Osteoblast (primary cell): Measurements from ENCODE around the gene SULF2. TPM values are rescaled to one million over a fixed set of nuclear protein-coding genes. Genes with fewer than 3 reads are reported as not detected.

ENCODE experiments used
- DNase-seq: peaks from one replicate; pipeline ENCODE4 v3.0.0; 2011; ENCODE audit warnings: low spot score, mixed read lengths; ENCODE audit not compliant: insufficient read length; ENCODE audit errors: missing footprints
- H2AFZ ChIP-seq: 2 replicates; pipeline ENCODE4 v1.6.0; 2011; ENCODE audit warnings: mild to moderate bottlenecking, low read length
- H3K27ac ChIP-seq: 2 replicates; pipeline ENCODE4 v1.5.1; 2011; ENCODE audit warnings: mild to moderate bottlenecking, low read depth, low read length, moderate library complexity
- H3K27me3 ChIP-seq: 2 replicates; pipeline ENCODE4 v1.6.0; 2012; ENCODE audit warnings: mild to moderate bottlenecking, control low read depth, inconsistent platforms, low read length, moderate library complexity; ENCODE audit not compliant: insufficient read depth
- H3K36me3 ChIP-seq: 2 replicates; pipeline ENCODE4 v1.5.1; 2011; ENCODE audit warnings: mild to moderate bottlenecking, low read length, control low read depth, moderate library complexity; ENCODE audit not compliant: insufficient read depth
- H3K4me1 ChIP-seq: 2 replicates; pipeline ENCODE4 v1.5.1; 2011; ENCODE audit warnings: mild to moderate bottlenecking, low read length, control low read depth, moderate library complexity; ENCODE audit not compliant: insufficient read depth
- H3K4me2 ChIP-seq: 2 replicates; pipeline ENCODE4 v1.6.0; 2011; ENCODE audit warnings: mild to moderate bottlenecking, low read length; ENCODE audit not compliant: insufficient read depth
- H3K4me3 ChIP-seq: fragments of 200-600 bp; sonication (generic); 3 replicates; pipeline ENCODE4 v1.5.1; 2012; ENCODE audit warnings: mild to moderate bottlenecking, low read length, inconsistent platforms; ENCODE audit not compliant: insufficient read depth
- H3K79me2 ChIP-seq: 2 replicates; pipeline ENCODE4 v1.6.0; 2012; ENCODE audit warnings: mild to moderate bottlenecking, low read length, control low read depth, inconsistent platforms; ENCODE audit not compliant: insufficient read depth
- H3K9me3 ChIP-seq: 2 replicates; pipeline ENCODE4 v1.5.1; 2011; ENCODE audit warnings: low read depth, low read length, control low read depth
- H4K20me1 ChIP-seq: 2 replicates; pipeline ENCODE4 v1.6.0; 2012; ENCODE audit warnings: mild to moderate bottlenecking, low read length, control low read depth; ENCODE audit not compliant: insufficient read depth
- total RNA-seq: library from RNA; depleted of rRNA; stranded (reverse); fragments of >200 nt; gene quantifications from 2 replicates; pipeline ENCODE4 v1.2.3, GENCODE V29; 2012
- TF ChIP-seq, protein P1 (sequence below): IDR thresholded peaks from 2 replicates; pipeline ENCODE4 v1.5.1; 2011; ENCODE audit warnings: mild to moderate bottlenecking, low read depth, low read length, moderate library complexity; ENCODE audit errors: extremely low read depth

Gene SULF2
- total RNA-seq, 1 donor, result 102 TPM

DNA sequence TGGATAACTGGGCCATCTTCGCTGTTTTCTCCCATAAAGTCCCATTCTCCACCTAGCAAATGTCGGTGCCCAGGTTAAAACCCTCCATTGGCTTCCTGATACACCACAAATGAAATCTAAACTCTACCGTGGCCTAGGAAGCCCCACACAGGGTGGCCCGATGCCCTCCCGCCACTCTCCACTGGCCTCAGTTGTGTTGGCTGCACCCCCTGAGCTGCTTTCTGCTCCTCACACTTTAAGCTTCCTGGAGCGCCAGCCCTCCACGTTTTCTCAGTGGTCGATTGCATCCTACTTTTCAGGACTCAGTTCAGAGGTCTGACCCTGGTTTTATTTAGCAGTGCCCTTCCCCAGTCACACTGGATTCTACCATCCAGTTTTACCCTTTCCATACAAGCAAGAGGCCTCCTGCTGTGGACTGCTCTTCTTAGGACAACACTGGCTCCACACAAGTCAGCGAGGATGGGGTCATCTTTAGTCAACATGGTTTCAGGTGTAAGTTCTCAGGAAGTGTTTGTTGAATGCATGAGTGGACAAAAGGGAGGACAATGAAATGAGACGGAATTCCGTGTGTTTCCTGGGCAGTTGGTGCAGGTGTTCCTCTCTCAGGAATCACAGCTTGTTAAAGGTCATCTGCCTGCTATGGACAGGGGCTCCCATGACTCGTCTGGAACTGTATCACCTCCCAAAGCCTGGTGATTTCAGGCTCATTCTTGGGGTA lies 124.1 kb downstream of the SULF2 start:
- Histone ChIP-seq H4K20me1 (peaks cover 2% of the 10 kb centered on the region), H3K4me1 (peaks cover 3% of the 10 kb centered on the region), H3K79me2 (no peaks in the 10 kb centered on the region), H3K36me3 (peaks cover 4% of the 10 kb centered on the region), H3K27ac (no peak overlapping the region), H3K27me3 (no peaks in the 10 kb centered on the region), H3K4me3 (no peak overlapping the region), H3K4me2 (no peak overlapping the region), H2AFZ (no peak overlapping the region), H3K9me3 (no peaks in the 10 kb centered on the region)
- TF ChIP-seq, protein P1, sequence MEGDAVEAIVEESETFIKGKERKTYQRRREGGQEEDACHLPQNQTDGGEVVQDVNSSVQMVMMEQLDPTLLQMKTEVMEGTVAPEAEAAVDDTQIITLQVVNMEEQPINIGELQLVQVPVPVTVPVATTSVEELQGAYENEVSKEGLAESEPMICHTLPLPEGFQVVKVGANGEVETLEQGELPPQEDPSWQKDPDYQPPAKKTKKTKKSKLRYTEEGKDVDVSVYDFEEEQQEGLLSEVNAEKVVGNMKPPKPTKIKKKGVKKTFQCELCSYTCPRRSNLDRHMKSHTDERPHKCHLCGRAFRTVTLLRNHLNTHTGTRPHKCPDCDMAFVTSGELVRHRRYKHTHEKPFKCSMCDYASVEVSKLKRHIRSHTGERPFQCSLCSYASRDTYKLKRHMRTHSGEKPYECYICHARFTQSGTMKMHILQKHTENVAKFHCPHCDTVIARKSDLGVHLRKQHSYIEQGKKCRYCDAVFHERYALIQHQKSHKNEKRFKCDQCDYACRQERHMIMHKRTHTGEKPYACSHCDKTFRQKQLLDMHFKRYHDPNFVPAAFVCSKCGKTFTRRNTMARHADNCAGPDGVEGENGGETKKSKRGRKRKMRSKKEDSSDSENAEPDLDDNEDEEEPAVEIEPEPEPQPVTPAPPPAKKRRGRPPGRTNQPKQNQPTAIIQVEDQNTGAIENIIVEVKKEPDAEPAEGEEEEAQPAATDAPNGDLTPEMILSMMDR, result no peak
- DNase-seq, result peak; percentile 34

DNA sequence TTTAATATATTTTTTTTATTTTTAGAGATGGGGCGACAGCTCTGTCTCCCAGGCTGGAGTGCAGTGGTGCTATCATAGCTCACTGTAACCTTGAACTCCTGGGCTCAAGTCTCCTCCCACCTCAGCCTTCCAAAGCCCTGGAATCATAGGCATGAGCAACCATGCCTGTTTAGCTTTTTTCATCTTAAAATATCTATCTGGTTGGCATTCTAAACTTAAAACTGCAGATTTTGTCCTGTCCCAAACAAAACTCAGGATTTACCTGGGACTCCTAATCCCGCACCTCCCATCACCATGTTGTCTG lies 124.7 kb downstream of the SULF2 start:
- H3K27me3 ChIP-seq, result no peaks in the 10 kb centered on the region
- H3K4me2 ChIP-seq, result no peak overlapping the region
- H3K36me3 ChIP-seq, result peaks cover 4% of the 10 kb centered on the region
- no peak for DNase-seq
- no peak overlapping the region for H2AFZ ChIP-seq
- H4K20me1 ChIP-seq, result peaks cover 2% of the 10 kb centered on the region
- H3K79me2 ChIP-seq, result no peaks in the 10 kb centered on the region
- peaks cover 3% of the 10 kb centered on the region for H3K4me1 ChIP-seq
- H3K27ac ChIP-seq, result no peak overlapping the region
- TF ChIP-seq, protein P1, result no peak
- H3K4me3 ChIP-seq, result no peak overlapping the region
- no peaks in the 10 kb centered on the region for H3K9me3 ChIP-seq

DNA sequence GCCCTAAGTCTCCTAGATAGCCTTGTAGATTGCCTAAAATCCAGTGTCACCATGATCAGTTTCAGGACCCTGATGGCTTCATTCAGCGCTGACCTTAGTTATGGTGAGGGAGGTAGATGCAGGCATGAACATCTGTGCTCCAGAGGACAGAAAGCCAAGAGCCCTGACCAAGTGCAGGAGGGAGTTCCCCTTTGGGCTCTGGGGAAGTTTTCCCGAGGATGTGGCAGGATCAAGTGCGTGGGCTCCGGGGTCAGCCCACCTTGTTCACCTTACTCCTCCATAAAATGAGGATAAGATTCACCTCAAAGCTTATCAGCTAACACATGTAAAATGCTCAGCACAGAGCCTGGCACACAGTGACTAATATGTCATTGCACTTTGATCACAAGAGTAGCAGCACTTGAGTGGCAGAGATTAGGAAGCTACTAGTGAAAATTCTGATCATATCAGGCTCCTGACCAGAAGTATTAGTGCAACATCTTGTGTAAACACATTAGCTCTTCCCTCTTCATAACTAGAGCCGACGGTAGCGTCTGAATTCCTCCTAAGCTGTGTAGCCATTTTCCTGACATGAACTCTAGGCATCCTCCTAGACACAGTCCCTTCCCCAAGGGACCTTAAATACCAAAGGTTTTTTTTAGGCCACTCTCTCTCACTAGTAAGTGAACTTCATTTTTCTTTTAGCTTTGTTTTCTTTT lies 125.2 kb downstream of the SULF2 start:
- peak; percentile 29 for DNase-seq
- no peak overlapping the region for H3K4me3 ChIP-seq
- peaks cover 3% of the 10 kb centered on the region for H3K4me1 ChIP-seq
- H3K27ac ChIP-seq, result no peak overlapping the region
- no peak overlapping the region for H2AFZ ChIP-seq
- H3K79me2 ChIP-seq, result no peaks in the 10 kb centered on the region
- H3K36me3 ChIP-seq, result peaks cover 5% of the 10 kb centered on the region
- H4K20me1 ChIP-seq, result no peaks in the 10 kb centered on the region
- H3K9me3 ChIP-seq, result no peaks in the 10 kb centered on the region
- TF ChIP-seq, protein P1, result no peak
- H3K4me2 ChIP-seq, result no peak overlapping the region
- H3K27me3 ChIP-seq, result no peaks in the 10 kb centered on the region

DNA sequence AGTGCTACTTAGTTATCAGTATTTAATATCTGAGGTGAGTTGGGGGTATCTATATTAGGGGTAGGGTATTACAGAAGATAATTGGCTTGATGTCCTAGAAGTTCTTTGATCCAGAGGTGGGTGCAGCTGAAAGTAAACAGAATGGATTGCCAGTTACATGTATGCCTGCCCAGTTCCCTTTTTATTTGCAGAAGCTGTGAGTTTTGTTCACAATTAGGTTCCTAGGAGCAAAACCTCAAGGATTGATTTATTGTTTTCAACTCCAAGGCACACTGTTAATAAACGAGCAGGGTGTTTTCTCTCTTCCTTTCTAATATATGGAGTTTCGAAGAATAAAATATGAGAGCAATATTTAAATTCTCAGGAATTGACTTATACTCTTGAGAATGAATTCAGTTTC lies 129.0 kb downstream of the SULF2 start:
- no peak overlapping the region for H2AFZ ChIP-seq
- H3K36me3 ChIP-seq, result peaks cover 27% of the 10 kb centered on the region
- TF ChIP-seq, protein P1, result no peak
- H3K79me2 ChIP-seq, result no peaks in the 10 kb centered on the region
- no peak overlapping the region for H3K4me2 ChIP-seq
- H4K20me1 ChIP-seq, result no peaks in the 10 kb centered on the region
- no peaks in the 10 kb centered on the region for H3K4me1 ChIP-seq
- H3K9me3 ChIP-seq, result no peaks in the 10 kb centered on the region
- no peaks in the 10 kb centered on the region for H3K27me3 ChIP-seq
- H3K4me3 ChIP-seq, result no peak overlapping the region
- no peak overlapping the region for H3K27ac ChIP-seq
- no peak for DNase-seq
